ENCODE data around the gene RNLS.
"Not testable (repeated sequence)": the region's sequence is repeated elsewhere in the genome, so short reads cannot be mapped to it uniquely, and the experiment has no call there.

Gene RNLS

GRCh38 chr10:88293651-88294230, 289.4 kb downstream of the RNLS start:
- no peak for DNase-seq (ENCODE audit: low spot score)

DNA sequence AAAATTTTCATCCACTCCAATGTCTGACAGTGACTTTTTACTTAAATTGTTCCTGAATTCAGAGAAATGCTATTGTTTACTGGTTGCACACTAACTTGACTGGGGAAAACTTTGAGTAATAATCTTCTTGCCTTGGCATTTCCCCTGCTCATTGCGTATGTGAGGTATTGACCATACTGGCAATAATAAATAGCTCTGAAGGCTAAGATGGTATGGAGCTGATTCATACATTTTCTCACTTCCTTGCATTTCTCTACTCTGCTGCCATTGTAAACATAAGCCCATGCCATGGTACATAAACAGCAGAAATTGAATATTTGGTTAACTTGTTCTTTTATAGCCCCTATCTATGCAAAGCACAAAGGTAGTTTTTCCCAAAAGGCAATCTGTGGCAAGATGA, 290.0 kb downstream of the RNLS start:
- DNase-seq (ENCODE audit: low spot score), result no peak

DNA sequence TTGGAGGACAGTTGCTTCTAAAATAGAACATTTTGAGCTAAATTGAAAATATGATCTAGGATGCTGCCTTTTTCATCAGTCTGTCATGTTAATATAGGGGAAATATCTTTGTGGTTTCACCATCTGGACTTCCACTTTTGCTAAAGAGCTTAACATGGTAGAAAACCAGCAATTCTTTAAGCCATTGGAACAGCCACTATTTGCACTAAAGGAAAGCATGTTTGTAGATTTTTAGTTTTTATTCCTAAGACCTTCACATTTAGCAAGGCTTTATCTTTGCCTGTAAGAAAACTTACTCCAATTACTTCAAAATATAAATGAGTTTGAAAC, 291.0 kb downstream of the RNLS start:
- DNase-seq (ENCODE audit: low spot score), result no peak

DNA sequence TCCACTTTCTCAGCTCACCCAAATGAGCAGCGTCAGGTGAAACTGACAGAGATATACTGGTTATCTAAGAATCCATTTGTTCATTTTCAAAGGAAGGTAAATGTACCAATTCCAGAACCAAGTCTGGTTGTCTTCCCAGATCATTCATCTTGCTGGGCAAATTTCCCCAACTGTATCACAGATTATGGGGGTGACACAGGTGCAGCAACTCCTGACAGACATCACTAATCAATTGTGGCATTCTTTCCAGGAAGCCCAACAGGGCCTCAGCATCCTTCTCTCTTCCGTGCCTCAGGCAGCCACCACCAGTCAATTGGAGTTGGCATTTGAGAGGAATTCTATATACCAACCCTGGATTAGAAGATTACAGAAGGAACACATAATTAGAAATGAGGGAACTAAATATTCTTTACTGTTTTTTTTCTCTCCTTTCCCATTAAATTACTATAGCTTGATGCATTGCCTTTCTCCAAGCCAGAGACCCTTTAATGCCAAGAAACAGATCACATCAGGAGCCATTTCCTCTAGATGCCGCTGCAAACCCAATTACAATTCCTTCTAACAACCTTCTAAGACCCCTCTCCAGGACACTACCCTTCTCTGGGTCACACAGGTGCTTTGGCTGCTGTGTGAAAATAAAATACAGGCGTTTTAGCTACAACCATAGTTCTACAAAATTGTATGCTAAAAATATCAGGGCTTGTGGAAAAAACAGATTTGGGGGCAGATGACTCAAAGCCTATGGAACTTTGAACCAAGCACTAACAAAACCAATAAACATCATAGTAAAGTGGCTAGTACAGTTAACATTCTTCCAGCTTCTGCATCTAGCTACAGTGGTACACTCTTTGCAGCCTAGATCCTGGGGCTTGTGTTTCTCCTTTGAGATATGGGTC, 291.6 kb downstream of the RNLS start:
- DNase-seq (ENCODE audit: low spot score), result no peak

GRCh38 chr10:88289342-88289741, 293.8 kb downstream of the RNLS start:
- DNase-seq (ENCODE audit: low spot score), result no peak

DNA sequence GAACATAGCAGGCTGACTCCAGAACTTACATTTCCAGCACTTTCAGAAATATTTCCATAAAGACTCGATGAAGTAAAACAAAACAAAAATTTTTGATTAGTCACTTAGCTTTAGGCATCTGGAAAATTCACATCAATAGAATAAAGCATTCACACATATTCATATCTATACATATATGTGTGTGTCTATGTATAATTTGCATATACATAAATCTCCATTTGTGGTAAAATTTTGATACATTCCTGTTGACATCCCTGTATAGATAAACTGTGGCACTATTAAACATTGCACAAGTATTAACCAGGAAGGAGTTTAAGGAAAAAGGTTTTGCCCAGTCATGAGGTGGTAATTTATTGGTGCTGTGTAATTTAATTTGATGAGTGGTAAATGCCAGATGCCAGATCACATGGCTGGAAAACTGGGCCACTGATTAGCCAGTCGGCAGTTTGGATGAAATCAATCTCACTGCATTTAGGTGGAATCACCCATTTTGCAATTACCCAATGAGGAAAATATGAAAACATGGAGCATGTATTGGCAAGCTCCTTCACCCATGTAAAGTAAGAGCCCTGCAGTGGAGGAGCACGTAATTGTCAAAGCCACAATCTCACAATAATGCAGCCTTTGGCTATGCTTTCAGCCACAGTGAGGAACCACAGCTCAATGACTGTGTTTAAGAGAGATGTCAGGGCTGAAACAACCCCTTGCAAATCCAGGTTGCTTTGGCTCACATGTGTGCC, 294.6 kb downstream of the RNLS start:
- no peak for DNase-seq (ENCODE audit: low spot score)

- no peak for DNase-seq (ENCODE audit: low spot score)
These were observed 297.1 kb downstream of the RNLS start for GRCh38 chr10:88286030-88286429.

DNA sequence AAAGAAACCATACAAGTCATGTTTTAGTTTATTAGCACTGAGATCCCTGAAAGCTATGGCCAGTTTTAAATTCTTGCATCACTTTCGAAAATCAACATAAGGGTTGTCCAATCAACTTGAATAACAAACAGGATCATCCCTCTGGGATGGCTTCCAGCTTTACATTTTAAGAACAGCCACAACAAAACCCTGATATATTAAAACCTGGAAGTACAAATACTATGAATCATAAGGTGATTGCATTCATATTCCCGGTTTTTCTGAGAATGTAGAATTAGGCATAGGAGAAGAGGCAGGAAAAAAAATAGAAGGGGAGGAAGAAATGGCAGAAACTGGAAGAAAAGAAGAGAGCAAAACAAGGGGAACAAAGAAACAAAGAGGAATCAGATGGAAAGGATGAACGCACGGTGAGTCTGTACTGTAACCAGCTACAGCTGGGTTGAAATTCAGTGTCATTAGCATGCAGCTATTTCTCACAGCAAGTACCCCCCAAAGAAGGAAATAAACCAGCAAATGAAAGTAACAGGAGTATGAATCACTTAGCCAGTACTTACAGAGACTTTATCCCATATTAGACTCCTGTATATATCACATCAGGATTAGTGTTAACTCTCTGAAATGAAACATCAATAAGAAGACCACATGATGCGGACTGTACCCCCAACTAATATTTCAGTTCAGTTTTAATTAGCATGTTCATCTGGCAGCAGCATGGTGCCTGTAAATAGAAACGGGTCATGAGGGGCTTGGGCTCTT, 301.3 kb downstream of the RNLS start:
- DNase-seq (ENCODE audit: low spot score), result no peak

GRCh38 chr10:88280518-88280917, 302.6 kb downstream of the RNLS start:
- DNase-seq (ENCODE audit: low spot score), result no peak

DNA sequence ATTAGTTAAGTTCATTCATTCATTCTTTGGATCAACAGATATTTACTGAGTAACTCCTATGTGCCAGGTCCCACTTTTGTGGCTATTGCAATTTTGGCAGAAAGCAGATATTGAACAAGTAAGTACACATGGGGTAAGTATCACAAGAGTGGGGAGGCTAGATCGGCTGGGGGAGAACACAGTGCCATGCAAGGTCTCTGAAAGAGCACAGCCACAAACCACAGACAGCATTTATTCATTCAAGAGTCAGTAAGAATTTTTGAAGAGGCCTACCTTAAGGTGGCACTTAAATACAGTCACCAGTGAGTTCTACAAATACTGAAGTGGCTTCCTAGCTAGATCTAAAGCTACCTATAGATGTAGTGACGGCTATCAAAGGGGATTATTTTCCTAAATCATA, 304.2 kb downstream of the RNLS start:
- DNase-seq (ENCODE audit: low spot score), result no peak

DNA sequence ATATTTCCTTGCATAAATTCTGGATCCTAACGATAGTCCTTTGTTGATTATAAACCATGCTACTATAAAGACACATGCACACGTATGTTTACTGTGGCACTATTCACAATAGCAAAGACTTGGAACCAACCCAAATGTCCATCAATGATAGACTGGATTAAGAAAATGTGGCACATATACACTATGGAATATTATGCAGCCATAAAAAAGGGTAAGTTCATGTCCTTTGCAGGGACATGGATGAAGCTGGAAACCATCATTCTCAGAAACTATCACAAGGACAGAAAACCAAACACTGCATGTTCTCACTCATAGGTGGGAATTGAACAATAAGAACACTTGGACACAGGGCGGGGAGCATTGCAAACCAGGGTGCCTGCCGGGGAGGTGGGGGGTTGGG, 306.2 kb downstream of the RNLS start:
- DNase-seq (ENCODE audit: low spot score), result not testable (repeated sequence)

- no peak for DNase-seq (ENCODE audit: low spot score)
These were observed 308.8 kb downstream of the RNLS start for GRCh38 chr10:88274286-88274685.

DNA sequence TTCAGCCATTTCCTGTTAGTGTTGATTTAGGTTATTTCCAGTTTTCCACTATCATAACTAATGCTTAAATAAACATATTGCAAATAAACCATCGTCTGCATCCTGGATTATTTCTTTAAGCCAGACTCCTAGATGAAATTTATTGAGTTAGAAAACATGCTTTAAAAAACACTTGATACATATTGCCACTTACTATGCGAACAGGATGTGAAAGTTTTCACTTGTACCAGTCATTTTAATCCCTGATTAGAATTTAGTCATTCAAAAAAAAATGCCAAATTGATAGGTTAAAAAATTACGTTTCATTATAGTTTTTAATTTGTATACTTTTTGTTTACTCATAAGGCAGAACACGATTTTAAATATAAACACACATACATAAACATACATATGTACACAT, 309.6 kb downstream of the RNLS start:
- DNase-seq (ENCODE audit: low spot score), result no peak

DNA sequence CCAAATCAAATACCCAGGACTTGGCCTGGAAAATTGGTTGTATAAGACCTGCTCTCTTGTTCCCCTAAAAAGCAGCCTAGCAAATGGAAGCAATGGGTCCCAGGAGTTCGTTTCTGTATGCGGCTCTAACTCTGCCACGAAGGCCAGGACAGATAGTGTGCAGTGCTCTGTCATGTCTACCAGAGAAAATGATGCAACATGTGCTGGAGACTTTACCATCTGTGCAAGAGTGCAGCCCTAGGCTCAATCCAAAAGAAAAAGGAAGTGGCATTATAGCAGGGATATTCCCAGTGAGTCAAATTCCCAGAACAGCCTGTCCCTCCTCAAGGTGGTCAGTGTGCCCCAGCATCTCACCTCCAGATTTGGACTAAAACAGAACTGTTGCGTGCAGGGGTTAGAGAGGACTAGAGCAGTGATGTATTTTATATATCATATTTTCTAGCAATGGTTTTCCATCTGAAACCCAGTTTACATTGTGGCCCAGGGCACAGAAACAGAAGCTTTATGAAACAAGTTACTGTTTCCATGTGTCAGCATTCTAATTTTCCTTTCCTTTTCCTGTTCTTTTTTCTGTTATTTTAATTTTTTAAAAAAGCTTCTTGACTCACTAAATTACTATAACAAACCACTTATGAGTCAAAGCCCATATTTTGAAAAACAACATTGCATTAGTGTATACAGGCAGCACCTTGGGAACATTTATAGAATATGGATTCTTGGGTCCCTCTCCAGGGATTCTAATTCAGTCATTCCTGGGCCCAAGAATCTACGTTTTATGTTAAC, 311.2 kb downstream of the RNLS start:
- no peak for DNase-seq (ENCODE audit: low spot score)

GRCh38 chr10:88270871-88271713, 312.0 kb downstream of the RNLS start:
- no peak for DNase-seq (ENCODE audit: low spot score)

- no peak for DNase-seq (ENCODE audit: low spot score)
These were observed 312.9 kb downstream of the RNLS start for GRCh38 chr10:88270061-88270808.

GRCh38 chr10:88262591-88263234, 320.4 kb downstream of the RNLS start:
- DNase-seq (ENCODE audit: low spot score), result no peak

DNA sequence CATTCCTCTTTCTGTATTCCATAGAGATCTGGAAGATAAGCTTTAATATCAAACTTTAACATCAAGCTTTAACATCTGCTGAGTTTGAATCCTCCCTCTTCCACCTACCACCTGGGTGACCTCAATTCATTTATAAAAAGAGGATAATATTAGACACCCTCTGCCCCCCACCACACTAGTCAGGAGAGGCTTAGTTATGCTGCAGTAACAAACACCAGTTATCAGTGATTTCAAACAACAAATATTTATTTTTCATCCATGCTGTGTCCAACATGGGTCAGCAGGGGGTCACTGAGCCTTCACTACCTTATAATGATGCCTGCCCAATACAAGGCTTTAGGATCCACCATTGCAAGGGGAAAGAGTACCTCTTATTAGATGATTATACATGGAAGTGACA, 322.0 kb downstream of the RNLS start:
- no peak for DNase-seq (ENCODE audit: low spot score)

- DNase-seq (ENCODE audit: low spot score), result no peak
These were observed 322.6 kb downstream of the RNLS start for GRCh38 chr10:88260329-88261051.
